Subcutaneous preadipocyte (primary cell): ENCODE results near the gene KCTD7. TPM values are rescaled to one million over a fixed set of nuclear protein-coding genes. Genes with fewer than 3 reads are reported as not detected.

Source experiments
- total RNA-seq: library from RNA; depleted of rRNA; stranded (reverse); fragments of >200 nt; gene quantifications from 2 replicates; pipeline ENCODE4 v1.2.3, GENCODE V29; 2012

KCTD7 gene
- 6.3 and 8.5 TPM in 2 replicates for total RNA-seq

DNA sequence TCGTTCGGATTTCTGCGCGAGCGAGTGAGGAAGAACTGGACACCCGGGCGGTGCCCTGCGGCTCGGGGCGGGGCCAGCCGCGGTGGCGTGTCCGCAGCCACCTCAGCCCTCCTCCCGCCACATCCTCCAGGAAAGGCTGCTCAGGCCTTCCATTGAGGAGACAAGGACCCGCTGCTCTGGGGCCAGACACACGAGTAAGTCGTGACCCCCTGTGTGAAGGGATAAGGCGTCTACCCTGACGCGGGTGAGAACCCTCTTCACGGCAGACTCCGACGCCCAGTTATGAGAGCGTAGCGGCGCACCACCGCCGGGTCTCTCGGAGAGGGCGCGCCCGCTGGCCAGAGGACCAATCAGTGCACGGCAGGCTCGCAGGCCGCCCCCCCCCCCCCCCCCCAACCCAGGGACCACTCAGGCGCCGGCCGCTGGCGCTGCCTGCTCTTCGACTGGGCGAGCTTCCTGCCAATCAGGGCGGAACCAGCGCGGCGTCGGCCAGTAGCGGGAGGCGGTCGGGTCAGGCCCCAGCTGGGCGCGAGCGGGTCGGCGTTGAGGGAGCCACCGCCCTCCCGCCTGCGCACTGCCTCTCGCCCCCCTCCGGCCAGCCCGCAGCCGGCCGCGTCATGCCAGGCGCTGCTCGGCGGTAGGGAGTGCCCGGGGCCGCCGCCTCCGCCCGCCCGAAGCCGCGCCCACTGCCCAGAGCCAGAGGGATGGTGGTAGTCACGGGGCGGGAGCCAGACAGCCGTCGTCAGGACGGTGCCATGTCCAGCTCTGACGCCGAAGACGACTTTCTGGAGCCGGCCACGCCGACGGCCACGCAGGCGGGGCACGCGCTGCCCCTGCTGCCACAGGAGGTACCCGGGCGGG, at the start of gene KCTD7:
TSS of gene KCTD7 (plus strand) at position 521 of the 861 bp plus-strand sequence. CDS start at position 705, 184 bp downstream.

Other genes starting within 250 kb of the KCTD7 start
- 46.7 and 67.2 TPM in 2 replicates for gene RABGEF1, start 111.9 kb downstream of the KCTD7 start, total RNA-seq